PC-3 (cell line): ENCODE data around the gene TTYH2. TPM values are rescaled to one million over a fixed set of nuclear protein-coding genes. Genes with fewer than 3 reads are reported as not detected.
"Not testable (repeated sequence)": the region's sequence is repeated elsewhere in the genome, so short reads cannot be mapped to it uniquely, and the experiment has no call there.

Experiments used
- ATAC-seq: fragments of 200-7000 bp; cut with Tn5 transposase; 2 replicates; pipeline ENCODE4 v1.9.1; 2020; ENCODE audit warnings: mild to moderate bottlenecking, moderate library complexity
- BruUV-seq: library from RNA; stranded (reverse); fragments of 400-500 nt; replicated peaks from 2 replicates; lab custom pipeline; 2021; lab: Mats Ljungman, UMichigan
- CTCF ChIA-PET: fragments of 300-600 bp; sonication (Branson Sonifier 250); formaldehyde crosslinking; loops from one replicate; lab custom pipeline; 2022; ENCODE audit warnings: antibody characterized with exemption; lab: Charles Lee
- POLR2A ChIA-PET: fragments of 300-600 bp; sonication (Branson Sonifier 250); formaldehyde crosslinking; loops from one replicate; lab custom pipeline; 2022; ENCODE audit warnings: antibody characterized with exemption; ENCODE audit not compliant: unreplicated experiment; lab: Charles Lee
- DNase-seq: peaks from one replicate; pipeline ENCODE4 v3.0.0-alpha.2; 2015
- H2AFZ ChIP-seq: fragments of 300-600 bp; sonication (generic); 2 replicates; pipeline ENCODE4 v1.6.0; 2016; ENCODE audit warnings: antibody characterized with exemption, low read length
- H3F3A ChIP-seq: fragments of 300-600 bp; sonication (generic); one replicate; pipeline ENCODE4 v1.6.0; 2017; ENCODE audit warnings: antibody characterized with exemption, low read length, control low read depth, mild to moderate bottlenecking; ENCODE audit not compliant: unreplicated experiment
- H3K27ac ChIP-seq: fragments of 300-600 bp; sonication (generic); 2 replicates; pipeline ENCODE4 v1.5.1; 2016; ENCODE audit warnings: mild to moderate bottlenecking, low read length
- H3K27me3 ChIP-seq: fragments of 300-600 bp; sonication (generic); 2 replicates; pipeline ENCODE4 v1.6.1; 2016; ENCODE audit warnings: low read length, mixed read lengths
- H3K36me3 ChIP-seq: fragments of 300-600 bp; sonication (generic); 2 replicates; pipeline ENCODE4 v1.6.1; 2016; ENCODE audit warnings: low read depth, mixed run types, low read length, mixed read lengths
- H3K4me1 ChIP-seq: fragments of 300-600 bp; sonication (generic); 2 replicates; pipeline ENCODE4 v1.5.1; 2016; ENCODE audit warnings: low read length; ENCODE audit not compliant: insufficient read depth
- H3K4me2 ChIP-seq: fragments of 300-600 bp; sonication (generic); 2 replicates; pipeline ENCODE4 v1.6.0; 2016; ENCODE audit warnings: low read length
- H3K4me3 ChIP-seq: fragments of 300-600 bp; sonication (generic); 2 replicates; pipeline ENCODE4 v1.5.1; 2016; ENCODE audit warnings: mild to moderate bottlenecking, low read length, mixed read lengths
- H3K79me2 ChIP-seq: fragments of 300-600 bp; sonication (generic); 2 replicates; pipeline ENCODE4 v1.6.1; 2017; ENCODE audit warnings: low read length, mixed read lengths
- H3K9ac ChIP-seq: fragments of 300-600 bp; sonication (generic); 2 replicates; pipeline ENCODE4 v1.6.0; 2016; ENCODE audit warnings: mild to moderate bottlenecking, low read length
- H3K9me2 ChIP-seq: fragments of 300-600 bp; sonication (generic); replicated peaks from 2 replicates; pipeline ENCODE4 v1.6.1; 2016; ENCODE audit warnings: mixed run types, low read length, mixed read lengths
- H3K9me3 ChIP-seq: fragments of 300-600 bp; sonication (generic); 2 replicates; pipeline ENCODE4 v1.6.1; 2016; ENCODE audit warnings: low read length, mixed read lengths
- H4K20me1 ChIP-seq: fragments of 300-600 bp; sonication (generic); 2 replicates; pipeline ENCODE4 v1.6.1; 2016; ENCODE audit warnings: low read length, mixed read lengths
- EZH2 ChIP-seq: fragments of 300-600 bp; sonication (generic); IDR thresholded peaks from one replicate; pipeline ENCODE4 v1.6.1; 2017; ENCODE audit warnings: antibody characterized with exemption, mild to moderate bottlenecking, low read length; ENCODE audit not compliant: unreplicated experiment
- EZH2phosphoT487 ChIP-seq: fragments of 300-600 bp; sonication (generic); IDR thresholded peaks from 2 replicates; pipeline ENCODE4 v1.6.1; 2018; ENCODE audit warnings: mild to moderate bottlenecking, antibody characterized with exemption, low read length, borderline replicate concordance
- intact Hi-C: fragments of 100-400 bp; cut with micrococcal nuclease; formaldehyde crosslinking; loops from 2 replicates; pipeline ENCODE4 v1.9.0; 2023
- total RNA-seq: library from RNA; depleted of rRNA; stranded (reverse); fragments of >200 nt; gene quantifications from 2 replicates; pipeline ENCODE4 v1.2.3, GENCODE V29; 2014
- TF ChIP-seq, protein P1 (sequence below): fragments of 300-600 bp; sonication (generic); conservative IDR thresholded peaks from 2 replicates; pipeline ENCODE4 v1.5.1; 2017; ENCODE audit warnings: antibody characterized with exemption, low read depth, mild to moderate bottlenecking, low read length

The TTYH2 gene
- total RNA-seq, 1 experiment from 2014 or later = 17.6 TPM

DNA sequence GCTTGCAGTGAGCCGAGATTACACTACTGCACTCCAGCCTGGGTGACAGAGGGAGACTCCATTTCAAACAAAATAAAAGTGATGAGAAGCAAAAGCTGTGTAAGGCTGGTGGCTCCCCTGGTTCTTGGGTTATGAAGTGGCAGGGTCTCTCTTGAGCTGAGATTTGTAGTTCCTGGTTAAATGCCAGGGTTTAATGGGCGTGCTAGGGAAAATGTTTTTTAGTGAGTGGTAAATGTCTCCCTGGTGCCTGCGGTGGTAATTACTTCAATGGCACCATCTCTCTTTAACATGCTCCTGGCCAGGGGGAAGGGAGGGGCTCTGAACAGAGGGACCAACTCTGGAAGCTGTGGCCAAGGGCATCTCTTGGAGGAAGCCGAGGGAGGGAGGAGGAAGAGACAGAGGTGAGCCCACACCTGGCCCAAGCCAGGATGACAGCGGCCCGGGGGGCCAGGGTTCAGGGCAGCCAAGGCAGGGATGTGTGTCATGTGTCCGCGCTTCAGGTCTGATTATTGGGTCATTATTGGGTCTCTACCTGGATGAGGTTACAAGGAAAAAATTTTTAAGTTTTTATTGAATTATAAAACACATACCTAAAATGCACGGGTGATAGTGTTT lies 27.7 kb upstream of the TTYH2 start:
- no peak for DNase-seq
- no peaks in the 10 kb centered on the region for H4K20me1 ChIP-seq
- ChIA-PET POLR2A (no interaction called here), CTCF (no interaction called here)
- no peak overlapping the region for H3K4me2 ChIP-seq
- no peaks in the 10 kb centered on the region for H3K4me1 ChIP-seq
- no peaks in the 10 kb centered on the region for H3K79me2 ChIP-seq
- H3K9me3 ChIP-seq = no peaks in the 10 kb centered on the region
- no peak overlapping the region for H3K4me3 ChIP-seq
- intact Hi-C loops = no loop called here
- H3F3A ChIP-seq = no peaks in the 10 kb centered on the region
- TF ChIP-seq EZH2phosphoT487 (no peak), EZH2 (no peak)
- TF ChIP-seq, protein P1, sequence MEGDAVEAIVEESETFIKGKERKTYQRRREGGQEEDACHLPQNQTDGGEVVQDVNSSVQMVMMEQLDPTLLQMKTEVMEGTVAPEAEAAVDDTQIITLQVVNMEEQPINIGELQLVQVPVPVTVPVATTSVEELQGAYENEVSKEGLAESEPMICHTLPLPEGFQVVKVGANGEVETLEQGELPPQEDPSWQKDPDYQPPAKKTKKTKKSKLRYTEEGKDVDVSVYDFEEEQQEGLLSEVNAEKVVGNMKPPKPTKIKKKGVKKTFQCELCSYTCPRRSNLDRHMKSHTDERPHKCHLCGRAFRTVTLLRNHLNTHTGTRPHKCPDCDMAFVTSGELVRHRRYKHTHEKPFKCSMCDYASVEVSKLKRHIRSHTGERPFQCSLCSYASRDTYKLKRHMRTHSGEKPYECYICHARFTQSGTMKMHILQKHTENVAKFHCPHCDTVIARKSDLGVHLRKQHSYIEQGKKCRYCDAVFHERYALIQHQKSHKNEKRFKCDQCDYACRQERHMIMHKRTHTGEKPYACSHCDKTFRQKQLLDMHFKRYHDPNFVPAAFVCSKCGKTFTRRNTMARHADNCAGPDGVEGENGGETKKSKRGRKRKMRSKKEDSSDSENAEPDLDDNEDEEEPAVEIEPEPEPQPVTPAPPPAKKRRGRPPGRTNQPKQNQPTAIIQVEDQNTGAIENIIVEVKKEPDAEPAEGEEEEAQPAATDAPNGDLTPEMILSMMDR = no peak
- H3K27ac ChIP-seq = no peak overlapping the region
- H3K9me2 ChIP-seq = no peaks in the 10 kb centered on the region
- peaks cover 47% of the 10 kb centered on the region for H3K27me3 ChIP-seq
- H3K9ac ChIP-seq = no peak overlapping the region
- H3K36me3 ChIP-seq = no peaks in the 10 kb centered on the region
- no peak for ATAC-seq
- no peak overlapping the region for H2AFZ ChIP-seq
- no TSS peak for BruUV-seq

DNA sequence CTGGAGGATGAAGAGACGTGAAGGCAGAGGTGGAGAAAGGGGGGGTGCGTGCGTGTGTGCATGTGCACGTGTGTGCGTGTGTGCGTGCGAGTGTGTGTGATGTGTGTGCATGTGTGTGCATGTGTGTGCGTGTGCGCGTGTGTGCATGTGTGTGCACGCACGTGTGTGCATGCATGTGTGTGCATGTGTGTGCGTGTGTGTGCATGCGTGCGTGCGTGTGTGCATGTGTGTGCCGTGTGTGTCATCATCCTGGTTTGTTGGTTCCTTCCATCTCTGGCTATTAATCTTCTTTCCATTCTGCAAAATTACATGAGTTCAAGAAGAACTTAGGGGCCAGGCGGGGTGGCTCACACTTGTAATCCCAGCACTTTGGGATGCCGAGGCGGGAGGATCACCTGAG lies 26.9 kb upstream of the TTYH2 start:
- Histone ChIP-seq H3K4me1 (no peaks in the 10 kb centered on the region), H3K9me2 (no peaks in the 10 kb centered on the region), H3K9ac (no peak overlapping the region), H3K27me3 (peaks cover 39% of the 10 kb centered on the region), H4K20me1 (no peaks in the 10 kb centered on the region), H3K4me3 (no peak overlapping the region), H3K4me2 (no peak overlapping the region), H3F3A (no peaks in the 10 kb centered on the region), H3K36me3 (no peaks in the 10 kb centered on the region), H3K27ac (no peak overlapping the region), H2AFZ (no peak overlapping the region), H3K79me2 (no peaks in the 10 kb centered on the region), H3K9me3 (no peaks in the 10 kb centered on the region)
- ATAC-seq (no peak), DNase-seq (no peak)
- ChIA-PET POLR2A (no interaction called here), CTCF (no interaction called here)
- no TSS peak for BruUV-seq
- intact Hi-C loops = no loop called here
- TF ChIP-seq, protein P1 = no peak
- TF ChIP-seq EZH2 (no peak), EZH2phosphoT487 (no peak)

DNA sequence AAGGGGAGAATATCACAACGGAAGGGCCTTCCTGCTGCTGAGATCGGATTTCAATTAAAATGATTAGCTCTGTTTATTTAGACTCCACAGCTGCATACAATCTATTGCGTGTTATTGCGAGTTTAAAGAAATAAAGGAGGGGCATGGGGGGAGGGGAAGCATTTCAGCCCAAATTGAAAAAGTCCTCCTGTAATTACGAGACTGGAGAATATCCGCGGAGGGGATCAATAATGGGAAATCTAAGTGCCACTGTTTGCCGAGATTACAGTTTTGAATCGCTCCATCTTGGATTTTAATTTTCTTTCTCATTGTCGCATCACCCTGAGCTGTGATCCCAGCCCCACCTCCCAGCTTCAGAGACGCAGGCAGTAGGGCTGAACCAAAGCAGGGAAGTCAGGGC lies 25.6 kb upstream of the TTYH2 start:
- Histone ChIP-seq H2AFZ (no peak overlapping the region), H3K79me2 (no peaks in the 10 kb centered on the region), H3K27me3 (peaks cover 31% of the 10 kb centered on the region), H3K4me3 (no peak overlapping the region), H3K4me2 (no peak overlapping the region), H3K9me2 (no peaks in the 10 kb centered on the region), H3F3A (no peaks in the 10 kb centered on the region), H3K9me3 (no peaks in the 10 kb centered on the region), H3K9ac (no peak overlapping the region), H3K4me1 (no peaks in the 10 kb centered on the region), H3K36me3 (no peaks in the 10 kb centered on the region), H3K27ac (no peak overlapping the region), H4K20me1 (no peaks in the 10 kb centered on the region)
- intact Hi-C loops = no loop called here
- POLR2A ChIA-PET = interaction anchor here (0.7 kb wide), 1 partner anchor 104 kb away, joined by 8 read pairs; no protein-coding TSS in a partner anchor
- ATAC-seq (no peak), DNase-seq (no peak)
- no TSS peak for BruUV-seq
- CTCF ChIA-PET = no interaction called here
- TF ChIP-seq EZH2phosphoT487 (no peak), EZH2 (no peak)
- TF ChIP-seq, protein P1 = no peak

DNA sequence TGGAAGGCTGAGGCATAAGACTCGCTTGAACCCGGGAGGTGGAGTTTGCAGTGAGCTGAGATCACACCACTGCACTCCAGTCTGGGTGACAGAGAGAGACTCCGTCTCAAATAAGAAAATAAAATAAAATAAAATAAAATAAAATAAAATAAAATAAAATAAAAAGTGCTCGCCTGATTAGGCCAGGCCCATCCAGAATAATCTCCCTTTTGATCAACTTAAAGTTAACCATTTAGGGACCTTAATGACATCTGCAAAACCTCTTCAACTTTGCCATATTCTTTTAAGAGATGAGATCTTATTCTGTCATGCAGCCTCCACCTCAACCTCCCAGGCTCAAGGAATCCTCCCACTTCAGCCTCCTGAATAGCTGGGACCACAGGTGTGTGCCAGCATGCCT lies 24.7 kb upstream of the TTYH2 start:
- POLR2A ChIA-PET, H3K27ac ChIP-seq, H3K4me1 ChIP-seq, H3K36me3 ChIP-seq, H3K9ac ChIP-seq, H4K20me1 ChIP-seq, H3K9me2 ChIP-seq, BruUV-seq, H3K9me3 ChIP-seq, DNase-seq, H2AFZ ChIP-seq, H3F3A ChIP-seq, H3K4me3 ChIP-seq, H3K79me2 ChIP-seq, ATAC-seq, H3K4me2 ChIP-seq, CTCF ChIA-PET, intact Hi-C loops: not testable (repeated sequence)
- peaks cover 25% of the 10 kb centered on the region for H3K27me3 ChIP-seq
